Esophagus squamous epithelium (tissue), 5 donors: ENCODE data around the gene SLC7A7. TPM values are rescaled to one million over a fixed set of nuclear protein-coding genes. Genes with fewer than 3 reads are reported as not detected.
"Not testable (repeated sequence)": the region's sequence is repeated elsewhere in the genome, so short reads cannot be mapped to it uniquely, and the experiment has no call there.

Source experiments
- DNase-seq: peaks from one replicate; lab custom pipeline; 2025; lab: John Stamatoyannopoulos, UW
- H3K27ac ChIP-seq, 4 donors: fragments of 200-600 bp; sonication (generic); one replicate each; pipeline ENCODE4 v1.5.1; 2016 to 2019; ENCODE audit warnings: mild to moderate bottlenecking in 1 of 4
- H3K27me3 ChIP-seq, 4 donors: fragments of 200-600 bp; sonication (generic); 1 replicate in 3 of 4; 2 replicates in 1 of 4; pipeline versions ENCODE4 v1.5.1 to v1.6.0; 2017 to 2021; ENCODE audit warnings: antibody characterized with exemption in 1 of 4
- H3K36me3 ChIP-seq, 3 donors: fragments of 200-600 bp; sonication (generic); one replicate each; pipeline ENCODE4 v1.5.1; 2016 to 2019
- H3K4me1 ChIP-seq, 3 donors: fragments of 200-600 bp; sonication (generic); one replicate each; pipeline ENCODE4 v1.5.1; 2017 to 2019
- H3K4me3 ChIP-seq, 4 donors: fragments of 200-600 bp; sonication (generic); 1 replicate in 3 of 4; 2 replicates in 1 of 4; pipeline ENCODE4 v1.5.1; 2016 to 2019; ENCODE audit warnings: mild to moderate bottlenecking in 2 of 4, moderate library complexity in 1 of 4
- H3K9me3 ChIP-seq, 3 donors: fragments of 200-600 bp; sonication (generic); one replicate each; pipeline ENCODE4 v1.5.1; 2016 to 2019
- POLR2A ChIP-seq, 4 donors: fragments of 450-650 bp; IDR thresholded peaks; one replicate each; pipeline ENCODE4 v1.6.1; 2017; ENCODE audit warnings: antibody characterized with exemption in 4 of 4, mild to moderate bottlenecking in 4 of 4, moderate library complexity in 3 of 4
- WGBS, 2 donors: methylation state at CpG; one replicate each; pipeline ENCODE4 v1.1.5; 2018; 5-methylcytosine and 5-hydroxymethylcytosine counted together
- intact Hi-C: fragments of 100-400 bp; cut with DNase I; formaldehyde crosslinking; loops from one replicate; pipeline ENCODE4 v1.15.0; 2022
- total RNA-seq, 4 donors: library from RNA; depleted of rRNA; stranded (reverse); fragments of >200 nt; gene quantifications; one replicate each; pipeline ENCODE4 v1.1.0, GENCODE V29; 2016
- TF ChIP-seq, protein P1 (sequence below), 6 experiments: fragments of 450-650 bp in 4 of 6; fragments of 200-600 bp in 2 of 6; sonication (generic) in 2 of 6; IDR thresholded peaks; one replicate each; pipeline ENCODE4 v1.5.1; 2016 to 2019; ENCODE audit warnings: antibody characterized with exemption in 6 of 6, mild to moderate bottlenecking in 4 of 6, moderate library complexity in 4 of 6
- donor health status: DM: yes; HTN: yes; CAD: no.

The SLC7A7 gene
- 10 to 100 TPM in 1 of 4 donors, 1 to 10 TPM in 2, not detected in 1; 2.5 to 12.6 (median 7.8) TPM for total RNA-seq

DNA sequence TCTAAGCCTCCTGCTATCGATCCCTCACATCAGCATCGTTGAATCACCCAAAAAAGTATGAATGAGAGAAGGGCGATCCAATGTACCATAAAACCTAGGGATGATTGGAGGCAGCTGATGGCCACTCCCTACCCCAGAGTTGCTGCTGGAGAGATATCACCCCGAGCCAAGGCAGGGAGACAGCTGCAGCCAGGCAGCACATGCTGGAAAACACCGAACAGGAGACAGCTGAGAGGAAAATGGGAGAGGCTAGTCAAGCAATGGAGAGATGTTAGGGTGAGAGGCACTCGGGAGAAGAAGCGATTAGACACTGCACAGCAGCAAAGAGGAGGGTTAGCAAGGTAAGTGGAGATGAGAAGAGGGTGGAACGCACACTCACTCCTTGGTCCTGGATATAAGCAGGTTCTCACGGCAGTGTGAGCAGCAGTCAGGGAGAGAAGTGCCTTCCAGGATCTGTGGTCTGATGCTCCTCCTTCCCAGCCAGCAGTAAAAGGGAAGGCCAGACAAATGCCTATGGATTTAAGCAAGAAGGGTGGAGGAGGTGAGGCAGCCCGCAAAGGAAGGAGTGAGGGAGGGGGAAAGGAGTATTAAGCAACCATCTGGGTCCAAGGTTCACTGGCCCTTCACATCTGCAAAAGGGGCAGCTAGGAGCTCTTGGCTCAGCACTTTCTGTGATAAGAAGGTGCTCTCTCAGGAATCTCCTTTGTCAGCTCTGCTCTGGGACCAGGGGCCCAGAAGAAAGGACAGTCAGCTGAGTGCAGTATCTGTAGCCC lies at the start of gene SLC7A7:
TSS of gene SLC7A7 (minus strand) at position 495 of the 773 bp plus-strand sequence. CDS start 2,037 bp downstream, outside the sequence.
- intact Hi-C loops: no loop called here
- Histone ChIP-seq H3K4me1 (peaks cover 0 to 34% (median 20%) of the 10 kb centered on the region in 3 donors), H3K4me3 (peak within 1 kb of the TSS in 2 of 4 donors; percentile 11 to 37), H3K27ac (peak within 1 kb of the TSS in 2 of 4 donors; percentile 46 to 71), H3K9me3 (no peaks in the 10 kb centered on the region), H3K27me3 (peaks cover 0 to 12% (median 0%) of the 10 kb centered on the region in 4 donors), H3K36me3 (no peaks in the 10 kb centered on the region)
- WGBS, 2 donors: 52 to 65% methylated on average over 9 to 10 of the region's 10 CpGs
- no peak for TF ChIP-seq POLR2A (IDR thresholded peaks at IDR 0.05)
- TF ChIP-seq, protein P1, sequence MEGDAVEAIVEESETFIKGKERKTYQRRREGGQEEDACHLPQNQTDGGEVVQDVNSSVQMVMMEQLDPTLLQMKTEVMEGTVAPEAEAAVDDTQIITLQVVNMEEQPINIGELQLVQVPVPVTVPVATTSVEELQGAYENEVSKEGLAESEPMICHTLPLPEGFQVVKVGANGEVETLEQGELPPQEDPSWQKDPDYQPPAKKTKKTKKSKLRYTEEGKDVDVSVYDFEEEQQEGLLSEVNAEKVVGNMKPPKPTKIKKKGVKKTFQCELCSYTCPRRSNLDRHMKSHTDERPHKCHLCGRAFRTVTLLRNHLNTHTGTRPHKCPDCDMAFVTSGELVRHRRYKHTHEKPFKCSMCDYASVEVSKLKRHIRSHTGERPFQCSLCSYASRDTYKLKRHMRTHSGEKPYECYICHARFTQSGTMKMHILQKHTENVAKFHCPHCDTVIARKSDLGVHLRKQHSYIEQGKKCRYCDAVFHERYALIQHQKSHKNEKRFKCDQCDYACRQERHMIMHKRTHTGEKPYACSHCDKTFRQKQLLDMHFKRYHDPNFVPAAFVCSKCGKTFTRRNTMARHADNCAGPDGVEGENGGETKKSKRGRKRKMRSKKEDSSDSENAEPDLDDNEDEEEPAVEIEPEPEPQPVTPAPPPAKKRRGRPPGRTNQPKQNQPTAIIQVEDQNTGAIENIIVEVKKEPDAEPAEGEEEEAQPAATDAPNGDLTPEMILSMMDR (IDR thresholded peaks at IDR 0.05): no peak
- no peak for DNase-seq

DNA sequence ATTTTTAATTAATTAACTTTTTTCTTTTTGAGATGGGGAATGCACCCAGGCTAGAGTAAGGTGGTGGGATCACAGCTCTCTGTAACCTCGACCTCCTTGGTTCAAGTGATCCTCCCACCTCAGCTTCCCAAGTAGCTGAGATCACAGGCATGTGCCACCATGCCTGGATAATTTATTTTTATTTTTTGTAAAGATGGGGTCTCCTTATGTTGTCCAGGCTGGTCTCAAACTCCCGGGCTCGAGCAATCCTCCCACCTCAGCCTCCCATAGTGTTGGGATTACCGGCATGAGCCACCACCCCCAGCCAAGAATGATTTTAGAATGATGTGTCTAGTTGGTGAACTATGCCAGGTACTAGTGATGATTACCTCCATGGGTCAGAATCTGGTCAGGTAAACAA lies 49.7 kb upstream of the SLC7A7 start:
- Histone ChIP-seq H3K9me3 (no peaks in the 10 kb centered on the region), H3K27me3 (no peaks in the 10 kb centered on the region), H3K4me3 (no peak overlapping the region), H3K4me1 (peaks cover 2 to 21% (median 3%) of the 10 kb centered on the region in 3 donors), H3K27ac (no peak overlapping the region), H3K36me3 (no peaks in the 10 kb centered on the region)
- TF ChIP-seq, protein P1 (IDR thresholded peaks at IDR 0.05): no peak
- TF ChIP-seq POLR2A (IDR thresholded peaks at IDR 0.05): no peak
- intact Hi-C loops: no loop called here
- DNase-seq: no peak
- 74 to 83% methylated on average over 4 of the region's 4 CpGs for WGBS, 2 donors

DNA sequence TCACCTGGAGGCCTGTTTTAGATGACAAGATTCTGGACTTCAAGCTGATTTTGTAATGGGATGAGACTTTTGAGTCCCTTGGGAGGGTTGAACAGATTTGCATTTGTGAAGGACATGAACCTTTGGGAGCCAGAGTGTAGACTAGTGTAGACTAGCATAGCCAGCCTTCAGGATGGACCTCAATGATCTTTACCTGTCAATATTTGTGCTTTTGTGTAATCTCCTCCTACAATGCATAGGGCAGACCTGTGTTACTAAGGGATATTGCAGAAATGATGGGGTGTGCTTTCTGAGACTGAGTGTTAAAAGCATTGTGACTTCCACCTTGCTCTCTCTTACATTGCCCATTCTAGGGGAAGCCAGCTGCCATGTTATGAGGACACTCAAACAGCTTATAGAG lies 46.4 kb upstream of the SLC7A7 start:
- no peak for DNase-seq
- H3K27ac ChIP-seq: no peak overlapping the region
- H3K4me3 ChIP-seq: no peak overlapping the region
- TF ChIP-seq, protein P1 (IDR thresholded peaks at IDR 0.05): no peak
- TF ChIP-seq POLR2A (IDR thresholded peaks at IDR 0.05): no peak
- H3K4me1 ChIP-seq: peaks cover 0 to 14% (median 0%) of the 10 kb centered on the region in 3 donors
- H3K9me3 ChIP-seq: no peaks in the 10 kb centered on the region
- H3K36me3 ChIP-seq: no peaks in the 10 kb centered on the region
- intact Hi-C loops: no loop called here
- no peaks in the 10 kb centered on the region for H3K27me3 ChIP-seq

DNA sequence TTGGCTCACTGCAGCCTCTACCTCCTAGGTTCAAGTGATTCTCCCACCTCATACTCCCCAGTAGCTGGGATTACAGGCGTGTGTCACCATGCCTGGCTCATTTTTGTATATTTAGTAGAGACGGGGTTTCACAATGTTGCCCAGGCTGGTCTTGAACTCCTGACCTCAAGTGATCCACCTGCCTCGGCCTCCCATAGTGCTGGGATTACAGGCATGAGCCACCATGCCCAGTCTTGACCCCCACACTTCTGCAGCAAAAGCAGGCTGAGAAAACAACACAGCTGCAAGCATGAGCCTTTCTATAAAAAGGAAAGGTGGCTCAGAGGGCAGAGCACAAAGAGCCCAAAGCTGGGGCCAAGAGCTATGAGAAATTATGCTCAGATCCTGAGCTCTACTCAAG lies 45.1 kb upstream of the SLC7A7 start:
- DNase-seq, H3K27me3 ChIP-seq, H3K9me3 ChIP-seq, H3K27ac ChIP-seq, H3K4me3 ChIP-seq, H3K4me1 ChIP-seq, H3K36me3 ChIP-seq, intact Hi-C loops: not testable (repeated sequence)
- WGBS, 2 donors: 43 to 50% methylated on average over 1 of the region's 3 CpGs

DNA sequence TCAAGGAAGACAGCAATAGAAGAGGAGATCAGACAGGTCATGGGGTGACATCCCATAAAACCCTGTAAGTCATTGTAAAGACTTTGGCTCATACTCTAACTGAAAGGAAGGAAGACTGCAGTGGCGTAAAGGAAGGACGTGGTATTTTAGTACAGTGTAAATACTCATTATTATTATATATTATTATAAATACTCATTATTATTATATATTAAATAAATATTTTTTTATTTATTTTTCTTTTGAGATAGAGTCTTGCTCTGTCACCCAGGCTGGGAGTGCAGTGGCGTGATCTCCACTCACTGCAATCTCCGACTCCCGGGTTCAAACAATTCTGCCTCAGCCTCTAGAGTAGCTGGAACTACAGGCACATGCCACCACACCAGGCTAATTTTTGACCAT lies 41.2 kb upstream of the SLC7A7 start:
- Histone ChIP-seq H3K27ac (no peak overlapping the region), H3K9me3 (no peaks in the 10 kb centered on the region), H3K4me3 (no peak overlapping the region), H3K4me1 (peaks cover 7 to 23% (median 12%) of the 10 kb centered on the region in 3 donors), H3K27me3 (no peaks in the 10 kb centered on the region), H3K36me3 (no peaks in the 10 kb centered on the region)
- DNase-seq: no peak
- intact Hi-C loops: loop anchor here (10.0 kb wide), 2 partner anchors 82 to 202 kb away; no protein-coding TSS in a partner anchor
- WGBS, 2 donors: 91 to 98% methylated on average over 5 of the region's 5 CpGs
- TF ChIP-seq POLR2A (IDR thresholded peaks at IDR 0.05): no peak
- TF ChIP-seq, protein P1 (IDR thresholded peaks at IDR 0.05): no peak
